Heart right ventricle (tissue), 16 donors: ENCODE results near the gene PEPD. TPM values are rescaled to one million over a fixed set of nuclear protein-coding genes. Genes with fewer than 3 reads are reported as not detected.
A peak's percentile ranks its signal among the peaks of the same experiment; 100 is the strongest.

Experiments used
- ATAC-seq, 8 donors: fragments of 200-7000 bp; cut with Tn5 transposase; one replicate each; pipeline ENCODE4 v1.9.1; 2020; ENCODE audit warnings: mild to moderate bottlenecking in 8 of 8, moderate library complexity in 8 of 8, moderate number of reproducible peaks in 1 of 8
- DNase-seq, 2 donors: peaks; one replicate each; pipeline ENCODE4 v3.0.0-alpha.2; 2020
- H3K27ac ChIP-seq, 10 donors: fragments of 200-600 bp; sonication (generic) in 2 of 10; one replicate each; pipeline versions ENCODE4 v1.5.0 to v1.8.0; 2020 to 2022; ENCODE audit warnings: mild to moderate bottlenecking in 3 of 10
- H3K27me3 ChIP-seq, 7 donors: fragments of 200-600 bp; one replicate each; pipeline ENCODE4 v1.8.0; 2021 to 2022; ENCODE audit warnings: mild to moderate bottlenecking in 2 of 7
- H3K36me3 ChIP-seq, 9 donors: fragments of 200-600 bp; sonication (generic) in 1 of 9; one replicate each; pipeline versions ENCODE4 v1.5.0 to v1.8.0; 2020 to 2022; ENCODE audit warnings: mild to moderate bottlenecking in 2 of 9
- H3K4me1 ChIP-seq, 9 donors: fragments of 200-600 bp; sonication (generic) in 1 of 9; one replicate each; pipeline versions ENCODE4 v1.5.0 to v1.8.0; 2020 to 2022; ENCODE audit warnings: mild to moderate bottlenecking in 4 of 9
- H3K4me3 ChIP-seq, 10 donors: fragments of 200-600 bp; sonication (generic) in 2 of 10; one replicate each; pipeline versions ENCODE4 v1.5.0 to v1.8.0; 2020 to 2022; ENCODE audit warnings: mild to moderate bottlenecking in 7 of 10, moderate library complexity in 2 of 10
- H3K9me3 ChIP-seq, 11 donors: fragments of 200-600 bp in 10 of 11; sonication (generic) in 2 of 11; one replicate each; pipeline versions ENCODE4 v1.5.0 to v1.8.0; 2013 to 2022; ENCODE audit warnings: mild to moderate bottlenecking in 2 of 11, control low read depth in 1 of 11, moderate library complexity in 1 of 11
- WGBS, 2 donors: extraction: QIAGEN DNeasy Blood & Tissue Kit; methylation state at CpG; one replicate each; pipeline ENCODE4 v1.1.7; 2013; ENCODE audit warnings: inconsistent platforms in 1 of 2; 5-methylcytosine and 5-hydroxymethylcytosine counted together
- intact Hi-C, 10 donors: fragments of 100-400 bp; cut with DNase I; formaldehyde crosslinking; loops; one replicate each; pipeline versions ENCODE4 v1.11.1 to v1.14.2; 2022
- polyA plus RNA-seq, 2 donors: library from polyadenylated mRNA; stranded (reverse); fragments of 200-250 nt; gene quantifications; one replicate each; pipeline ENCODE4 v1.2.3, GENCODE V29; 2013
- total RNA-seq, 10 donors: library from RNA; stranded (reverse); fragmentation: NEBNext Ultra II Directional in 3 of 10; extraction: Animal tissue kit (Norgen Biotek cat#: 25700) in 3 of 10; gene quantifications; one replicate each; pipeline versions ENCODE4 v1.2.1 to v1.2.4, GENCODE V29; 2021 to 2023
- TF ChIP-seq, protein P1 (sequence below), 9 donors: fragments of 200-600 bp; sonication (generic) in 2 of 9; IDR thresholded peaks; one replicate each; pipeline versions ENCODE4 v1.5.0 to v1.8.0; 2021 to 2022; ENCODE audit warnings: antibody characterized with exemption in 9 of 9, mild to moderate bottlenecking in 5 of 9, moderate library complexity in 1 of 9
- donor health status: Arrhythmogenic right ventricular cardiomyopathy.
- donor health status: ischemic (EF 13 %, LVEDD 7.1; RV severe dilation, severe dysfunction).
- donor health status: healthy with polysubstance abuse.
- donor health status: DM: no; HTN: yes; CAD: no.
- donor health status: DM: no; HTN: no; CAD: no.
- donor health status: ischemic (EF 25% LVEDD 6.9; RV normal size, moderate dysfunction).
- donor health status: ischemic (EF 25% LVEDD 5.7; RV mildly dilated, moderate dysfunction).
- donor health status: healthy.
- donor health status: DM: yes; HTN: yes; CAD: no.
- donor health status: Ischemic cardiomyopathy.
- donor health status: ischemic (EF 35%, LVEDD 5.7; RV mildly dilated, moderate dysfunction).
- donor health status: nonischemic (EF 11% LVEDD 7.7; RV severe dilation, severe dysfunction).
- donor health status: DM: yes; HTN: yes; CAD: no.
- donor health status: PGD.
- donor health status: ischemic (EF 29% LVEDD 5.4; RV normal size, mild dysfunction).
- donor health status: nonischemic (EF 23%, LVEDD 6.1; RV moderate dilation, normal function).

The PEPD gene
- total and polyA plus RNA-seq, 12 donors = 20.4 to 47.7 (median 26.8) TPM

GRCh38 chr19:33402421-33403220, 119.0 kb downstream of the PEPD start:
- H3K4me3 ChIP-seq = no peak overlapping the region
- TF ChIP-seq, protein P1, sequence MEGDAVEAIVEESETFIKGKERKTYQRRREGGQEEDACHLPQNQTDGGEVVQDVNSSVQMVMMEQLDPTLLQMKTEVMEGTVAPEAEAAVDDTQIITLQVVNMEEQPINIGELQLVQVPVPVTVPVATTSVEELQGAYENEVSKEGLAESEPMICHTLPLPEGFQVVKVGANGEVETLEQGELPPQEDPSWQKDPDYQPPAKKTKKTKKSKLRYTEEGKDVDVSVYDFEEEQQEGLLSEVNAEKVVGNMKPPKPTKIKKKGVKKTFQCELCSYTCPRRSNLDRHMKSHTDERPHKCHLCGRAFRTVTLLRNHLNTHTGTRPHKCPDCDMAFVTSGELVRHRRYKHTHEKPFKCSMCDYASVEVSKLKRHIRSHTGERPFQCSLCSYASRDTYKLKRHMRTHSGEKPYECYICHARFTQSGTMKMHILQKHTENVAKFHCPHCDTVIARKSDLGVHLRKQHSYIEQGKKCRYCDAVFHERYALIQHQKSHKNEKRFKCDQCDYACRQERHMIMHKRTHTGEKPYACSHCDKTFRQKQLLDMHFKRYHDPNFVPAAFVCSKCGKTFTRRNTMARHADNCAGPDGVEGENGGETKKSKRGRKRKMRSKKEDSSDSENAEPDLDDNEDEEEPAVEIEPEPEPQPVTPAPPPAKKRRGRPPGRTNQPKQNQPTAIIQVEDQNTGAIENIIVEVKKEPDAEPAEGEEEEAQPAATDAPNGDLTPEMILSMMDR (IDR thresholded peaks at IDR 0.05) = peak in 3 of 9 donors; percentile 9 to 20 (median 17)
- H3K27ac ChIP-seq = no peak overlapping the region
- H3K9me3 ChIP-seq = no peaks in the 10 kb centered on the region
- DNase-seq (no peak), ATAC-seq (no peak)
- peaks cover 0 to 3% (median 0%) of the 10 kb centered on the region in 9 donors for H3K36me3 ChIP-seq
- peaks cover 0 to 29% (median 4%) of the 10 kb centered on the region in 9 donors for H3K4me1 ChIP-seq
- intact Hi-C loops = loop anchor here in 6 of 10 donors (5.0 to 10.0 kb wide), 3 partner anchors 40 to 258 kb away; partner anchors contain the start of gene CEBPA (in 4 of the 6)
- WGBS, 2 donors = 89% methylated on average over 18 of the region's 18 CpGs
- H3K27me3 ChIP-seq = no peaks in the 10 kb centered on the region

DNA sequence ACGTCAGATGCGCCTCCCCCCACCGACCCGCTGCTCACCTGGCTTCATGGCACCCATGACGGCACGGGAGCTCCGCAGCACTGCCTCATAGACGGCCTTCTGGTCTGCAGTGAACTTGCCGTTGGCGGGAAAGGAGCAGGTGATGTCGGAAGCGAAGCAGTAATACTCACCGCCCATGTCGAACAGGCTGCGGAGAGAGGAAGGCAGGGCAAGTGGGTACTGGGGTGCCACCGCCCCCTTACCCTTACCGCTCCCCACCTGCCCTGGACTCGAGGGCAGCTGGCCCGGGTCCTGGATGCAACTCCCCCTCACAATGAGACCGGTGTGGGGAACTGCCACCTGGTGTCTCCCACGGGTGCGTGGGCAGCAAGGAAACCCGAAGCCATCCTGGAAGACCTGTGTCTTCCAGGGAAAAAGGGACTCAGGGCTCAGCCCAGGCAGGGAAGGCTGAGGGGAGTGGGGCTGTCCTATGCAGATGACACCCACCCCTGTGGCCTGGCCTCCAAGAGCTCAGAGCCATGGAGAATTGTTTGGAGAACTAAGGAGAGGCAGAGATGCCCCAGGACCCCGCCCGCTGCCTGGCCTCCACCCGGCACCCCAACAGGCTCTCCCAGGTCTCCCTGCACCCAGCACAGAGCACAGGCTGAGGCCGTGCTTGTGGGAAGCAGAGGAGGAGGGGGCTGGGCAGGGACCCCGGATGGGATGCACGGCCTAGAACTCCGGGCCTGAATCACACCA, 119.7 kb downstream of the PEPD start:
- intact Hi-C loops = loop anchor here in 6 of 10 donors (5.0 to 10.0 kb wide), 3 partner anchors 40 to 257 kb away; partner anchors contain the start of gene CEBPA (in 4 of the 6)
- TF ChIP-seq, protein P1 (IDR thresholded peaks at IDR 0.05) = no peak
- Histone ChIP-seq H3K27ac (no peak overlapping the region), H3K9me3 (no peaks in the 10 kb centered on the region), H3K36me3 (peaks cover 0 to 3% (median 0%) of the 10 kb centered on the region in 9 donors), H3K27me3 (no peaks in the 10 kb centered on the region), H3K4me1 (peaks cover 0 to 36% (median 12%) of the 10 kb centered on the region in 9 donors), H3K4me3 (no peak overlapping the region)
- no peak for ATAC-seq
- DNase-seq = no peak
- 93 to 94% methylated on average over 30 of the region's 30 CpGs for WGBS, 2 donors

DNA sequence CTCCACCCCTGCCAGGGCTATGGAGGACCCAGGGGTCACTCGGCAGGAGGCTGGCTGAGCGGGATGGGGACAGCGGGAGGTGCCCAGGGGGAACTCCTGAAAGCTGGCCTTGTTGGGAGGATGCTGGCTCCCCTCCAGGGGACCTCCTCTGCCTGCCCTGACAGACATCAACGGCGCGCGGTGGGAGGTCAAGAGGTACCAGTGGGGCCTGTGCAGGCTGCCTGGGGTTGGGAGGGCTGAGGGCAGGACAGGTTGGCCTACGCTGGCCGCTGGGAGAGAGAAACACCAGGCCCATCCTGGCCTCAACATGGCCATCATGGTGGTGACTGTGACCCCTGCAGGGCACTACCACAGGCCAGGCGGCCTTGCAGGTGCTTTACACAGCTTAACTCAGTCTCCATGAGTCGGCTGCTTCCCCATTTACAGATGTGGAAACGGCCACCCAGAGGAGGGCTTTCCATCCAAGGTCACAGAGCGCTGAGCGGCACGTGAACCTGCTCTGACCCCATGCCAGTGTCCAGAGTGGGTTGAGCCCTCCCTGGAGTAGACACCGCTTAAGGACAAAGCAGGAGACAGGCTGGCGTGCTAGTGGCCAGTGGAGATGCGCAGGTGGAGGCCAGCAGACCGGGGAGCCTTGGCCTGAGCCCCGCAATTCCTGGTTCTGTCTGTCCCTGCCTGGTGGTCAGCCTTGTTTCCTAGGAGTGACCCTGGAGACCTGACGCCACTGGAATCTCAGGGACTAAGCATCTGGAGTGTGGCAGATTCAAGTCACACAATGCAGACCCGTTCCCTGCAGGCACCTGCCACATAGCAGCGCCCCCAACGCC, 120.5 kb downstream of the PEPD start:
- ATAC-seq (no peak), DNase-seq (no peak)
- intact Hi-C loops = loop anchor here in 6 of 10 donors (5.0 to 10.0 kb wide), 3 partner anchors 39 to 256 kb away; partner anchors contain the start of gene CEBPA (in 4 of the 6)

More for the DNA sequence above, 120.5 kb downstream of the PEPD start:
- WGBS, 2 donors = 91 to 92% methylated on average over 23 to 24 of the region's 24 CpGs
- peaks cover 0 to 3% (median 0%) of the 10 kb centered on the region in 9 donors for H3K36me3 ChIP-seq
- no peak overlapping the region for H3K27ac ChIP-seq
- no peaks in the 10 kb centered on the region for H3K27me3 ChIP-seq
- H3K4me1 ChIP-seq = peaks cover 0 to 38% (median 20%) of the 10 kb centered on the region in 9 donors
- TF ChIP-seq, protein P1 (IDR thresholded peaks at IDR 0.05) = no peak
- H3K9me3 ChIP-seq = no peaks in the 10 kb centered on the region
- no peak overlapping the region for H3K4me3 ChIP-seq
